GM19467 (cell line): ENCODE data around the gene TROAP.
"Not testable (repeated sequence)": the region's sequence is repeated elsewhere in the genome, so short reads cannot be mapped to it uniquely, and the experiment has no call there.

Experiments used
- ATAC-seq: cut with Tn5 transposase; IDR thresholded peaks from one replicate; pipeline ENCODE4 v1.9.1; 2021; ENCODE audit warnings: mild to moderate bottlenecking, moderate library complexity; ENCODE audit not compliant: unreplicated experiment

Gene TROAP

DNA sequence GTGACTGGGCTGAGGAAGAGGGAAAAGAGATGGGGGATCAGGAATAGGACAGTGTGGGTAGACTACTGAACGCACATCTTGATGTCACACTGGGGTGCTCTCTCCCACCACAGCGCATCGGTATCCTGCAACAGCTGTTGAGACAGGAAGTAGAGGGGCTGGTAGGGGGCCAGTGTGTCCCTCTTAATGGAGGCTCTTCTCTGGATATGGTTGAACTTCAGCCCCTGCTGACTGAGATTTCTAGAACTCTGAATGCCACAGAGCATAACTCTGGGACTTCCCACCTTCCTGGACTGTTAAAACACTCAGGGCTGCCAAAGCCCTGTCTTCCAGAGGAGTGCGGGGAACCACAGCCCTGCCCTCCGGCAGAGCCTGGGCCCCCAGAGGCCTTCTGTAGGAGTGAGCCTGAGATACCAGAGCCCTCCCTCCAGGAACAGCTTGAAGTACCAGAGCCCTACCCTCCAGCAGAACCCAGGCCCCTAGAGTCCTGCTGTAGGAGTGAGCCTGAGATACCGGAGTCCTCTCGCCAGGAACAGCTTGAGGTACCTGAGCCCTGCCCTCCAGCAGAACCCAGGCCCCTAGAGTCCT is 7.1 kb downstream of the TROAP start:
- no peak for ATAC-seq

DNA sequence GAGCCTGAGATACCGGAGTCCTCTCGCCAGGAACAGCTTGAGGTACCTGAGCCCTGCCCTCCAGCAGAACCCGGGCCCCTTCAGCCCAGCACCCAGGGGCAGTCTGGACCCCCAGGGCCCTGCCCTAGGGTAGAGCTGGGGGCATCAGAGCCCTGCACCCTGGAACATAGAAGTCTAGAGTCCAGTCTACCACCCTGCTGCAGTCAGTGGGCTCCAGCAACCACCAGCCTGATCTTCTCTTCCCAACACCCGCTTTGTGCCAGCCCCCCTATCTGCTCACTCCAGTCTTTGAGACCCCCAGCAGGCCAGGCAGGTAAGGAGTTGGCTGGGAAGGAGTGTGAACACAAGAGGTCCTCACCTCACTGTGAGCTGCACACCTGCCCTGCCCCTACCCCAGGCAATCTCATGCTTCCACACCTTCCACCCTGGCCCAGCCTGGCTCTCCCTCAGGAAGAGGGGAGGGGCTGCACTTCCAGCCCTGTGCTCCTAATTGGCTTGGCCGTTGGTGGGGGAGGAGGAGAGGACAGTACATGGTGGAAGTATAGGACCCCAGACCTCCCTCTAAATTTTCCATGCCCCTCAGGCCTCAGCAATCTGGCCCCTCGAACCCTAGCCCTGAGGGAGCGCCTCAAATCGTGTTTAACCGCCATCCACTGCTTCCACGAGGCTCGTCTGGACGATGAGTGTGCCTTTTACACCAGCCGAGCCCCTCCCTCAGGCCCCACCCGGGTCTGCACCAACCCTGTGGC is 7.8 kb downstream of the TROAP start:
- ATAC-seq = no peak

DNA sequence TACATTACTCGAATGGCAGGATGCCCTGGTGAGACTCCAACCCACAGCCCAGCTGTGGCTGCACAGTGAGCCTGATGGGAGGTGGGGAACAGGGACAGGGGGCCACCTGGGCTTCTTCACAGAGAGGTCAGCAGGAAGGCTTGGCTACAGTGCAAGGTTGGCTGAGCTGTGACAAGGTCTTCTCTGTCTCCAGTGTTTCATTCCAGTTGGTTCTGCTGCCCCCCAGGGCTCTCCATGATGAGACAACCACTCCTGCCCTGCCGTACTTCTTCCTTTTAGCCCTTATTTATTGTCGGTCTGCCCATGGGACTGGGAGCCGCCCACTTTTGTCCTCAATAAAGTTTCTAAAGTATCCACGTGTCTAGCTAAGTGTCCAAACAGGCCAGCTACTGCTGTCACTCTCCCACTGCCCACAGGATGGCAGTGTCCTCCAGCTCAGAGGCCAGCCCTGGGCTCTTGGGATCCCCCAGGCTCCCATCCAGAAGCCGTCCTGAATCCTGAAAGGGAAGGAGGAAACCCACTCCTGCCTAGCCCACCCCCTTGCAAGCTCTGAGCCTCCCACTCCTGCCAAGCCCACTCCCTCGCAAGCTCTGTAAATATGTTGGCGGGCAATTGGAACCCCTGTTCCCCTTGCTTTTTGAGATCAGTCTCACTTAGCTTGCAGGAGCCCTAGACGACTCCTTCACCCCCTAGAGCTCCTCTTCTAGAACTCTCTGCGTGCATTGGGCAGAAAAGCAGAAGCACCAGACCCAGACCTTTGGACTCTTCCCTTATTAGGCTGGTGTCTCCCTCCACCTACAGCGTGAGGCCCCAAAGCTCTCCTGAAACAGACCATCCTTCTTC is 8.5 kb downstream of the TROAP start:
- no peak for ATAC-seq

DNA sequence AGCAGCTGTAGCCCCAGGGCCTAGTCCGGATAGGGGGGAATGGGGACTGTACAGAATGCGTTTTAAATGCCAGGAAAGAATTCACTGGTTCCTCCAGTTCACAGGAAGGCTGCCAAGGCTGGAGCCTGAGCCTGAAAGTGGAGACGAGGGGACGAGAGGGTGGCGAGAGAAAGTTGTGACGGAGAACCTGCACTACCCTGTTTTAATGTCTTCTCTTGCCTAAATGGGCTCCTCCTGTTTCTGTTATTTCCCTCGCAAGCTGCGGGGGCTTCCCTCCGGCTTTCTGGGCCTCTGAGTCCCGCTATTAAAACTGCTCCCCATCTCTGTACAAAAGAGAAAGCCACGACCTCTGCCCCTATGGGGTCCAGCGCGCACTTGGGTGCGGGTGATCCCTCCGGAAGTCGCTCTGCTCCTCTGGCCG is 9.4 kb downstream of the TROAP start:
- no peak for ATAC-seq

DNA sequence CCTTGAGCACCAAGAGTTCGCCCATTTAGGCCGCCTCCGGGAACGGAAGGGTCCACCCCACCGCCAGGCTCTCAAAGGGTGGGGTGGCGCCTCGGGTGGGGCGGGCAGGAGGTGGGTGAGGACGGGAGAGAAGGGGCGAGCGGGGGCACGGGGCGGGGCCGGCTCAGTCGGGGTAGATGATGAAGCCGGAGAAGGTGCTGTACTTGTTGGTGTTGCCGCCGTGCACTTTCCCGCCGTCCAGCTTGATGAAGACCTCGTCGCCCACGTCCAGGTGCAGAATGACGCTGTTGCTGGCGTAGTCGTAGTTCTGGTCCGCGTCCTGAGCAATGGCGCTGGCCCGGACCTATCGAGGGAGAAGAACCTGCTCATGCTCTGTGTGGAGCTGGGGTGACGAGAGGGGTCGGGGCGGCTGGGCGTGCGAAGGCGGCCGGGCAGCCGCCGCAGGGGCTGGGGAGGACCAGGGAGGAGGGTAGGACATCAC is 9.9 kb downstream of the TROAP start:
- ATAC-seq = no peak

DNA sequence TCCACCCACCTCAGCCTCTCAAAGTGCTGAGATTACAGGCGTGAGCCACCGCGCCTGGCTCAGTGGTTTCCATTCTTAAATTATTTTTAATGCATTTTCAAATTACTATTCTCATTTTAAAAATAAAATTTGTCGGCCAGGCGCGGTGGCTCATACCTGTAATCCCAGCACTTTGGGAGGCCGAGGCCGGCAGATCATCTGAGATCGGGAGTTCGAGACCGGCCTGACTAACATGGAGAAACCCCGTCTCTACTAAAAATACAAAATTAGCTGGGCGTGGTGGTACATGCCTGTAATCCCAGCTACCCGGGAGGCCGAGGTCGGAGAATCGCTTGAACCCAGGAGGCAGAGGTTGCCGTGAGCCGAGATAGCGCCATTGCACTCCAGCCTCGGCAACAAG is 10.7 kb downstream of the TROAP start:
- not testable (repeated sequence) for ATAC-seq

DNA sequence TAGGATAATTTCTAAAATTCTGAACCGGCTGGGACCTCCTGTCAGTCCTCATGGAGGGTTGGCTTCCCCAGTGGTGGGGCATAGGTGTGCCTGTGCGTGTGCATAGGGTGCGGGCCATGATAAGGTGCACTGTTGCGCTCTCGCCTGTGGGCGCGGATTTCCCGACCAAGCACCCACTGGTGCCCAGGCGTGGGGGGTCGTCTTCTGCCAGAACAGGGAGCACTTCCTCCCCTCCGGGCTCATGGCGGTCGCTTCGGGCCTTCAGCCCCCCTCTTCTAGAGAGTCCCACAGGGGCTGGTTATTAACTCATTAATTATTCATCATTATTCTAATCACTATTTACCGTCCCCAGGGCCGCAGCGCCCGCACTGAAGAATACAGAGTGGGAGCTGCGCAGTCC is 11.2 kb downstream of the TROAP start:
- ATAC-seq = no peak

DNA sequence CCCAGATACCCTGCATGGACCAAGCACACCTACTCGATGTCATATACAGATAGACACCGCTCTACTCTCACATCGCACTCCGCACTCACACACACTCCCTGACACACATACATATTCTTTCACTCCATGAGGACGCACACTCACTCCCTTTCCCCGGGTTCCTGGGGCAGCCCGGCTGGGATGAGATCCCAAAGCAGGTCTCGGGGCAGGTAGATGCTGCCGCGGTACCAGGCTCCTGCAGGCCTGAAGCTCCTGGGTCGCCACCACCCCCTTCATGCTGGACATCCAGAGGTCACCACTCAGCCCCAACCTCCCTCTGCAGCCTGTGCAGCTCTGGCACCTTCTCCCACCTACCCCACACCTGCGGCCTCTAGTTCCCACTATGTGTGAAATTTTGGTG is 11.6 kb downstream of the TROAP start:
- no peak for ATAC-seq

DNA sequence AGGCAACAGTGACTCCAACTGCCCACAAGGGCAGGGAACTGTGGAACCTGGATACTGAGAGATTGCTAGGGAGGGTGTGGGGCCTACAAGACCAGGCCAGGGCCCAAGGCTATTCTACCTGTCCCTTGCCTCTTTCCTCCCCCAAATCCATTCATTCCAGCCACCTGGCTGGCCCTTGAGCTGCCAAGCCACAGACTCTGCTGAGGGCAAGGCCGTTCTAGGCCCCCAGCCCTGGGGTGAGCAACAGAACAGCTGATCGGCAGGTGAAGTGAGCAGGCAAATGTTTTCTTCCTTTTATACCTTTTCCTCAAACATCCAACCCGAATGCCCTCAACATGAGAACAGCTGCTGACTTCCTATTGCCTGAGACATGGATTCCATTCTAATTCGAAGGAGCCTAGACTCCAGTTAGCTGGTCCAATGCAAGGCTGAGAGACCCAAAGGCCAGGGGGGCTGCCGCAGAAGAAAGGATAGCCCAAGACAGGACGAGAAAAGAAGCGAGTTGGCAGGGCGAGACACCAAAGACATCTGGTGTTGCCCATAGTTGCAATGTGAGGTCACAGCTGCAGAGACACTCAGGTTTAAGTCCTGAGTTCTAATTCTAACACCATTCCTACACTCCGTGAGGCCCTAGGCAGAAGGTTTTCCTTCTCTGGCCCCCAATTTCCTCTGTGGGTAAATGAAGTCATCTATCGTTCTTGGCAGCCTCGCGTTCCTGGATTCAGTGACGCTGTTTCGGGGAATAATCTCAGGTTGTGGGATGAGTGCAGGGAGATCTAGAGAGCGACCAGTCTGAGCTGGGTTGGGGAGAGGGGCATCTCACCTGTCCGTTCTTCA is 12.3 kb downstream of the TROAP start:
- ATAC-seq = no peak

DNA sequence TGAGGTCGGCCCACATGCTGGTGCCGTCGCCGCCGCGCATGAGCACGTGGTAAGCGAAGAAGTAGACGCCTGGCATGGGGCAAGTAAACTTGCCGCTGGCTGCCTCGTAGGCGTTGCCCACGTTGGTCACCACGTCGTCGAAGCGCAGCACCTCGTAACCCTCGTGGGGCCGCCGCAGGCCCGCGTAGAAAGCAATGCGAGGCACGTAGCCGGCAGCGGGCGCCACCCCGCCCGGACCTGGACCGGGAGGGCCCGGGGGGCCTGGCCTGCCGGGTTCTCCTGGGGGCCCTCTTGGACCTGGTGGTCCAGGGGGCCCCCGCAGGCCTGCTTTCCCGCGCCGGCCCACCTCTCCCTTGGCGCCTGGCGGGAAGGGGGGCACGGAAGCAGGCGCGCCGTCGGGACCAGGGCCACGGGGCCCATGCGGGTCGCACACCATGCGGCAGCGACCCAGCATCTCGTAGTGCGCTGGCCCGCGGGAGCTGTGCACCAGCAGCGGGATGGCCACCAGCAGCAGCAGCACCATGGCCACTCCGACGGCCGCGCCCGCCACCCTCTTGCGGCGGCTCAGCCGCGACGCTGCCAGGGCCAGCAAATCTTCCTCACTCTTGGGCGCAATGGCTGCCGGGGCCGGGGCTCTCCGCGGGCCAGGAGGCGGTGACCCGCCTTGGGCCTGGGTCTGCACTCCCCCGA is 13.0 kb downstream of the TROAP start:
- no peak for ATAC-seq

DNA sequence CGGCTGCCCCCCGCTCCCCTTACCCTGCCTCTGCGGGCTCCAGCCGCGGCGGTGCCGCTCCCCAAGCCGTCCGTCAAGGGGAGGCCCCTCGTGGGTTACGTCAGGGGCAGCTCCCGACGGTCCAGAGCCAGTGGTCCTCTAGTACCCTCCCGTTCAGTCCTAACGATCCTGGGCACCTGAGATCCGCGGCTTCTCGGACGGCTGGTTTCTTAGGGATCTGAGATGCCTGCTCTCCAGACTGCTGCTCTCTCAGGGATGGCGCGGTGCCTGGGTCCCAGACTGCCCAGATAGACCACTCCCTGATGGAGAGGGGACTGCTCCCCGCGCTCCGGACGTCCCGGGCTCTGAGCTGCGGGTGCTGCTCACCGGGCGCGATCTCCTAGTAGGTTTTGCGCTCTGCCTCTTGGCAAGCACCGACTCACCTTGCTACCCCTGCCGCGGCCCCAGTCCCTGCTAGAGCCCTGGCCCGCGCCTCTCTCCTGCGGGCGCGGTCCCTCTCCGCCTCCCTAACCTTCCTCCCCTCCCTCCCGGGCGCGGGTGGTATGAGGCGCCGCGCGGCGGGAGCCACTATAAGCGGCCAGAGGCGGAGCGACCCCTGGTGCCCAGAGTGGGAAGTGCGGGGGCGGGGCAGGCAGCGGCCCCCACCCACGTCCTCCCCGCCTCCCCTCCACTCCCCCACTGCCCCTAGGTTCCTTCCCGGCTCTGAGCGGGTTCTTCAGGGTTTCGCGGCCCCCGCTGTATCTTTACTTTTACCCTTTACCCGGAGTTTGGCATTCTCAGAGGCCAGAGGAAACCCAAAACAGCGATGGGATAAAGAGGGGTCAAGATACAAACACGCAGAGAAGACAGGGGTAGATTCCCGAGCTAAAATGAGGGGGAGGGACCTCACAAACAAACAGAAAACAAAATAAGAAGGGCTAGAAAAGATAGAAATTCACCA is 13.9 kb downstream of the TROAP start, which contains the start of gene C1QL4:
Gene C1QL4 (minus strand): TSS at position 544 of the 940 bp plus-strand sequence. CDS start 711 bp downstream, outside the sequence.
- ATAC-seq = peak; percentile 79

DNA sequence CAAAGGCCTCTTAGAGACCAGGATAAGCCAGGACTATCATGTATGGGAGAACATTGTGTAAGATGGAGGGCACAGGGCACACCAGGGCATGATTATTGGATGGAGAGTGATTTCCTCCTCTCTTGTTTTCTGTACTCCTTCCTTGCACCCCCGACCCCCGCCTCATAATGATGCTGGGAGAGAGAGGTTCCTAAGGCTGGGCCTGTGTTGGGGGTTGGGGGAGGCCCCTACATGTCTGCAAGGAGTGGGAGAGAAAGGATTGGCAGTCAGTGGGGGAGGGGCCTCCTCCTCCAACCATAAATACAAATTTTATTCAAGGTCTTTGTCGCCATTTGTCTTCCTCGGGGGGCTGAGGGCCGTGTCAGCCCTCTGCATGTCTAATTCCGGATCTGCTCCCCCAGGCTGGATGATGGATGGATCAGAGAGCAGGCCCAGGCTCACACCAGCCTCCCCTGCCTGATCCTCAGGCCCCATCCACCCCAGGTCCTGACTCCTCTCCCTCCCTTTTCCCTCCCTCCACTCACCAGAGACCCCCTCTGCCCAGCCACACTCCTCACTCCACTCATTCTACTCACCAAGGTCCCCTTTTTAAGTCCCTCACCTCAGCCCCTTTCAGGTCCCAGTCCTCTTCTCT is 15.9 kb downstream of the TROAP start:
- no peak for ATAC-seq

DNA sequence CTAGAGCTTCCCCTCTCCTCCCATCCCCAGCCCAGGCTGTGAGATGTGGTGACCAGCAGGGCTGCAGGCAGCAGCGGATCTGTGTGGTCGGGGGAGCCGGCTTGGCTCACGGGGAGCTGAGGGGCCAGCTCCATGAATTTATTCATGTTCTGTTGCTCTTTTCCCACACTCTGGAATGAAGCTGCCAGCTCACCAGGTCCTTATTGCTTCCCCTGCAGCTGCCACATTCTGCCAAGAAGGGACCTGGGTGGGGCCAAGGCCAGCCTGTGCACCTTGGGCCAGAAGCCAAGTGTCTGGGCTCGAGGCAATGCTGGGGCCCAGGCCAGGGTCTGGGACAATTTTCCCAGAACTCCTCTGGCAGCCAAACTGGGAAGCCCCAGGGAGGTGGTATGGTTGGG is 16.4 kb downstream of the TROAP start:
- no peak for ATAC-seq

DNA sequence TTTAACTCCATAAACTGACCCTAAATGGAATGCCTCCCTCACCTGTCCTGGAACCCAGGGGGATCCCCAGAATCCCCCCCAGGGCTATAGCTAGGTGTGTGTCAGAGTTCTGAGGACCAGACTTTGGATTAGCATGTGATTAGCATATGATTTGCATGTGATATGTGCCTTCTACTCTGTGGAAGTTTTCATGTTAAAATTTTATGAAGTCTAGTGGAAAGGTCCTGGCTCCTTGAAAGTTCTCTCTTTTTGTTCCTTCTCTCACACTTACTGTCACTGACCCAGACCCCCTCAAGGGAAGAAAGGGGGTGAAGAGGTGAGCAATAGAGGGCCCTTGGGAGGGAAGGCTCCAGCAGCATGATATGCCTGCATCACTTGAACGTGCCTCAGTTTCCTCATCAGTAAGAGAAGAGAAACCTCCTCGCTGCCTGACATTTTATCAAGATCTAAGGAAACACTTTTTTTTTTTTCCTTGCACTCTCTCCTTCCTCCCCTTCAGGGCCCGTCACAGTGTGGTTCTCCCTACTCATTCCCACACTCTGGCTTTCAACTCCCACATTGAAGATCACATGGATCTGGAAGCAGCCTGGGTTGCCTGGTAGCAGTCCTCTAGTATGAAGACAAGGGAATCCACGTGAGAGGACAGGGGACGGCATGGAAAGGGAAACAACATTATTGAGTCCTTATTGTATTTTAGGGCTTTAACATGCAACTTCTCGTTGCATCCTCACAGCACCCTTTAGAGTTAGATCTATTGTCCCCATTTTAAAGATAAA is 17.2 kb downstream of the TROAP start:
- ATAC-seq = no peak

DNA sequence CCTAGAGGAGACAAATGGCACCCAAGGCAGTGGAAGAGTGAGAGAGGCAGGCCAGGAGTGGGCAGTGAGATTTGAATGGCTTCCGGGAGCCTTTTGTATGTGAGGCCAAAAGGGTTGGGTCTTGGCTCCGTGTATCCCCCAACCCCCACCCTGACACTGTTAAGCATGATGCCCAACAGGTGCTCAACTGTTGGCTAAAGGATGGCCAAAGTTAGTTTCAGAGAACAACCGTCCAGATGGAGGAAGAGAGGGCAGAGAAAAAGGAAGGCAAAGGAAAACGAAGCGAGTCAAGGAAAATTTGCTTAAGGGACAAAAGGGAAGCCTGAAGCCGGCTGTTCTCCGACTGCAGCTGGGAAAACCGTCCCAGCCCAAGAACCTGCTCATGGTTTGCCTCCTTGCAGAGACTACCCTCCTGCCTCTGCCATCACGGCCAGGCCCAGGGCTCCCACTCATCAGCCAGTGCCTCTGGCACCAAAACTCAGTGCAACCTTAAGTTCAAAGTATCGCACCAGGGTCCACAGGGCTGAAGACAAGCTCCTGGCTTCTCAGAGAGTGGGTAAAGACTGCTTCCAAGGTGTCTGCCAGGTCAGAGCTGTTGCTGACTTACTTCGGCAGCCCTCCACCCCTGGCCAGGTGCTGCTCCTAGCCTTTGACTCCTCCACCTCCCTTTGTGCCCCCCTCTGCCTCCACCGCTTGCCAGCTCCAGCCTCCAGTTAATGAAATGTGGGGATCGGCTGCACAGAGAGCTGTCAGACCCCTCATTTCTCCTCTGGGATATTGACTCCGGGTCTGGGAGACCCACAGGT is 18.1 kb downstream of the TROAP start:
- ATAC-seq = no peak

DNA sequence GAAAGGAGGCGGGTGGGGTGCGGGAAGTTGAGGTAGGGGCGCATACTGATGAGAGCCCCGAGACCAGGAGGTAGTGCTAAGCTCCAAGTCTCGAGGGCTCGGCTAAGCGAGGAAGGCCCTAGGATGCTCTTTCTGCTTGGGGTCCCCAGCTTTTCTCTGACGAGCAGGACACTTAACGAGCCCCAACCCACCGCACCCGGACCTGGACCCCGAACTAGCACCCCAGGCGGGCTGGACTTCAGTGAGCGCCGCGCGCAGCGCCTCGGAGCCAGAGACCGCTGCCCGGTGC is 18.7 kb downstream of the TROAP start:
- ATAC-seq = no peak
